HG03521 (cell line): Measurements from ENCODE around the gene PLAAT5.
"Not testable (repeated sequence)": the region's sequence is repeated elsewhere in the genome, so short reads cannot be mapped to it uniquely, and the experiment has no call there.

ENCODE experiments used
- ATAC-seq: cut with Tn5 transposase; IDR thresholded peaks from one replicate; pipeline ENCODE4 v1.9.1; 2021; ENCODE audit warnings: mild to moderate bottlenecking, moderate library complexity; ENCODE audit not compliant: unreplicated experiment

The PLAAT5 gene

DNA sequence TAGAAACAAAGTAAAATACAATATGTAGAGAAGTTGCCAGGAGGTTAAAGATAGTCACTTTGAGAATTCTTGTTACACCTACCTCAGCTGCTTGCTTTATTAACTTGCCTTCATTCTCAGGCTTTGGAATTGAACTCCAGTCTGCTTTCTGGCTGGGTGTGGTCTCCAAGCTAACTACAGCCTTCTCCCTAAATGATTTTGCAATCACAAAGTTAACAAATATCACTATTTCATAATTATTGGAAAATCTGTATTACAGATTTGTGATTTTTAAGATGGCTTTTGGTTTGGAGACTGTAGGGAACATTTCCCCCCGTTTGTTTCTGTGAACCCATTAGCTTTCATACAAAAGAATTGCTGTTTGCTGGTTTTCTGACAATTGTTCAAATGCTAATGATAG, 2.2 kb downstream of the PLAAT5 start:
- no peak for ATAC-seq

DNA sequence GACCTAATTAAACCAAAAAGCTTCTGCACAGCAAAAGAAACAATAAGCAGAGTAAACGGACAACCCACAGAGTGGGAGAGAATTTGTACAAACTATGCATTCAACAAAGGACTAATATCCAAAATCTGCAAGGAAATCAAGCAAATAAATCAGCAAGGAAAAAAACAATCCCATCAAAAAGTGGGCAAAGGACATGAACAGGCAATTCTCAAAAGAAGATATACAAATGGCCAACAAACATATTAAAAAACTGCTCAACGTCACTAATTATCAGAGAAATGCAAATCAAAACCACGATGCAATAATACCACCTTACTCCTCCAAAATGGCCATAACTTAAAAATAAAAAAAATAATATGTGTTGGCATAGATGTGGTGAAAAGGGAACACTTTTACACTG, 5.2 kb downstream of the PLAAT5 start:
- ATAC-seq = no peak

DNA sequence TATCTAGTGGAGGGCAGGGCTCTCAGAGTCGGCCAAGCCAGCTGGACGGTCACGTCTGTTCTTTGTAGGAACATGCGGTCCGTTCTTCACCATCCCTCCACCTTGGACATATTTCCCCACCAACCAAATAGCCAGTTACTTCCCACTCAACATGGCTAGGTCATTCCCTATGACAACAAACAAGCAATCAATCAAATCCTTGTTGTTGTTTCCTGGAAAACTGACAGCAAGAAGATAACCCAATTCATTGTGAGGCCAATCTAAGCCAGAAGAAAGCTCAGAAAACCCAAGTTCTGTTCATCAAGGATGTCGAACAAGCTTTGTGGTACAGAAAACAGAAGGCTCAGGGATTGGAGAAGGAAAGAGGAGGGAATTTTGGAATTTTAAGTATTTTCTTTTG, 10.9 kb downstream of the PLAAT5 start:
- ATAC-seq = no peak

DNA sequence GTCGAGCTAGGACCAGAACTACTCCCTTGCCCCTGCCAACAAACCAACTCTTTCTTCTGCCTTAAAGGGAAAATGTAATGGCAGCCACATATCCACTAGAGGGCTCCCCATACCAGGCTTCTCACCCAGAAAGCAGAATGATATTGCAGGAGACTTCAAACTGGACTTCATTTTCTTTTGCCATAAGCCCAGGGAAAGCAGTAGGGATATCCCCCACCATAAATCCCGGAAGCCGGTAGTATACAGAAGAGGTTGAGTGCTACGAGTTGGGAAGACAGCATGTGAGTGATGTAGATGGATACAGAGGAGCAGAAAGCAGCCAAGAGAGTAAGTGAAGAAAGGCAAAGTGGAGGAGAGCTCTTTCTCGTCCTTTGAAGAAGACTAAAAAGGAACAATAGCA, 12.1 kb downstream of the PLAAT5 start:
- ATAC-seq = no peak

DNA sequence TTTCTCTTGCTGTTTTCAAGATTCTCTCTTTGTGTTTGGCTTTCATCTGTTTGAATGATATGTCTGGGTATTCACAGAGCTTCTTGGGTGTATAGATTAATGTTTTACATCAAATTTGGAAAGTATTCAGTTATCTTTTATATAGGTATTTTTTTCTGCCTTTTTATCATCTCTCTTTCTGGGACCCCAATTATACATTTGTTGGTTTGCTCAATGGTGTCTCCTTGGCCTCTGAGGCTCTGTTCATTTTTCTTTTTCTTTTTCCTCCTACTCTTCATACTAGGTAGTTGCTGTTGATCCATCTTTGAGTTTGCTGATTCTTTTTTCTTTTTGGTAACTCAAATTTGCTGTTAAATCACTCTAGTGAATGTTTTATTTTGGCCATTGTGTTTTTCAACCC, 14.3 kb downstream of the PLAAT5 start:
- no peak for ATAC-seq

DNA sequence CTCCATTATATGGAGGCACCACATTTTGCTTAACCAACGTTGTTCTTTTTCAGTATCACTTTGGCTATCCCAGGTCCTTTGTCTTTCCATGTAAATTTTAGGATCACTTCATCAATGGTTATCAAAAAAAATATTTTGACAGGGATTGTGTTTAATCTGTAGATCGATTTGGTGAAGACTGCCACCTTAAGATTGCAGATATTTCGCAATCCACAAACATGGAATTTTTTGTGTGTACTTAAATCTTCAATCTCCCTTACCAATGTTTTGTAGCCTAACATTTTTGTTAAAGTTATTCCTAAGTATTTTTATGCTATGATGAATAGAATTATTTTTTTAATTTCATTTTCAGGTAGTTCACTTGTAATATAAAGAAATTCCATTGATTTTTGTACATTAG, 18.6 kb downstream of the PLAAT5 start:
- ATAC-seq = no peak

DNA sequence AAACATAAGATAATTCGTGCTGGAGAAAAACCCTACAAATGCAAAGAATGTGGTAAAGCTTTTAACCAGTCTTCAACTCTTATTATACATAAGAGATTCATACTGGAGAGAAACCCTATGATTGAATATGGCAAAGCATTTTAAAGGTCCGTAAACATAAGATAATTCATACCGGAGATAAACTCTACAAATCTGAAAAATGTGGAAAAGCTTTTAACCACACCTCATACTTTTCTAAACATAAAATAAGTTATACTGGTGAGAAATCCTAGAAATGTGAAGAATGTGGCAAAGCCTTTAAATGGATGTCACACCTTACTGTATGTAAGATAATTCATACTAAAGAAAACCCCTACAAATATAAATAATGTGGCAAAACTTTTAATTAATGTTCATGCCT, 20.7 kb downstream of the PLAAT5 start:
- no peak for ATAC-seq

DNA sequence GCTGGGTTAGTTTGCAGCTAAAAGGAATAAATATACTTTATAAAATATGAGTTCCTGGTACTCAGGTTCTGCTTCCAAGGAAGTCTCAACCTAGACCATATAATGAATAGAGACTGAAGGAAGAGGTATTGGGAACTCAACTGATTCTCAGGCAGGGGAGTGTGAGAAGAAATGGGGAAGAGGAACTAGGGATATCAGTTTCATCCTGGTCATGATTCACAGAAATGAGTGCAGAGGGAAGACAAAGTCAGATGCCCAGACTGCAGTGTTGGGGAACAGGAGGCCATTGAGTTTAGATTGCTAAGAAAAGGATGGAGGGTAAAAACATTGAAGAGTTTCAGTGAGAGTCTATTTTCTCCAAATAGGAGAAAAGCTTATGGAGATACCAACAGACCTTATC, 28.8 kb downstream of the PLAAT5 start:
- ATAC-seq = no peak

DNA sequence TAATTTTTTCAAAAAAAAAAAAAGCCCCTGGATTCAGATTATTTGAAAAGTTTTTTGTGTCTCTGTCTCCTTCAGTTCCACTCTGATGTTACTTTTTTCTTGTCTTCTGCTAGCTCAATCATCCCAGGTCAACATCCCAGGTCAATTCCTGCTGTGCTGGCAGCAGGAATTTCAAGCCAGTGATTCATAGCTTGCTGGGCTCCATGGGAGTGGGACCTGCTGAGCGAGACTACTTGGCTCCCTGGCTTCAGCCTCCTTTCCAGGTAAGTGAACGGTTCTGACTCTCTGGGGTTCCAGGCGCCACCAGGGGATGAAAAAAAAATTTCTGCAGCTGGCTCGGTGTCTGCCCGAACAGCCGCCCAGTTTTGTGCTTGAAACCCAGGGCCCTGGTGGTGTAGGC, 31.4 kb downstream of the PLAAT5 start:
- no peak for ATAC-seq

DNA sequence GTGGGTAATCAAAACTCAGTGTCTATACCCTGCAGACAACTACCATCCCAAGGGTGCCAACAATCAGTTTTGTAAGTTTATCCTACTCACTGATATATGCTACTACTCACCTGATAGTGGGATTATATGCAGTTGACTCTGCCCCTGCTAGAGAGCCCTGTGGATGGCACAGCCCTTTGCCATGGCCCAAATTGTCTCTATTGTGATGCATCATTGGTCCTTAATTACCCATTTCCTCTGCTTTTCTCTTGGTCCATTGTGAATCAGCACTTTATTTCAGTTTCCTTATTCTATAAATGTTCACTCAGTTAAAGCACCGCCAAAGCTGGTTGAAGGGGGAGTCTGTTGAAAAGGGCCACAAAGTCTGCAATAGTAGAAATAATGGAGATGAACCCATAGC, 42.3 kb downstream of the PLAAT5 start:
- no peak for ATAC-seq

DNA sequence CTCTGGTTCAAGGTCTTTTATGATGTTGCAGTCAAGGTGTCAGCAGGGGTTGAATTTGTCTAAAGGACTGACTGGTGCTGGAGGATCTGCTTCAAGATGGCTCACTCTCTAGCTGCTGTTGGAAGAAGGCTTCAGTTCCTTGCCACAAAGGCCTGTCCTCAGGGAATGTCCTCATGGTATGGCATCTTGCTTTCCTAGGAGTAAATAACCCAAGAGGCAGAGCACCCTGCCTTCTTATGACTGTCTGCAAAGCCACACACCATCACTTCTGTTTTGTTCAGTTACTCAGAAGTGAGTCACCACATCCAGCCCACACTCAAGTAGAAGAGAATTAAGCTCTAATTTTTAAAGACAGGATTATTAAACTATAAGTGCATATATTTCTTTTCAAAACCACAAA, 45.2 kb downstream of the PLAAT5 start:
- ATAC-seq = no peak

DNA sequence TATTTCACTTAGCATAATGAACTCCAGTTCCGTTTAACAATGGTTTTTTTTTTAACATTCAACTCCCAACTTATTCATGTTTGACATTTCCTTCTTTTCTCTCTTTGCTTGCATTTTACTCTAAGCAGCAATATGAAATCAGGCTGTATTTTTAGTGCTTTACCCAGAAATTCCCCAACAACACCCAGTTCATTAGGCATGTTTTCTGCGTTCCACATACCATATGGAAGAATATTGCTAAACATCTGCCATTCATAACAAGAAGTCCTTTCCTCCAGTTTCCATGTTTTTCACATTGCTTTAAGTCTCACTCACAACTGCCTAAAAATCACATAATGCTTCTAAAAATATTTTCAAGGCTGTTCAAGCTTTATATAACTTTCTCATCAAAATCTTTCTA, 45.8 kb downstream of the PLAAT5 start:
- ATAC-seq = no peak

DNA sequence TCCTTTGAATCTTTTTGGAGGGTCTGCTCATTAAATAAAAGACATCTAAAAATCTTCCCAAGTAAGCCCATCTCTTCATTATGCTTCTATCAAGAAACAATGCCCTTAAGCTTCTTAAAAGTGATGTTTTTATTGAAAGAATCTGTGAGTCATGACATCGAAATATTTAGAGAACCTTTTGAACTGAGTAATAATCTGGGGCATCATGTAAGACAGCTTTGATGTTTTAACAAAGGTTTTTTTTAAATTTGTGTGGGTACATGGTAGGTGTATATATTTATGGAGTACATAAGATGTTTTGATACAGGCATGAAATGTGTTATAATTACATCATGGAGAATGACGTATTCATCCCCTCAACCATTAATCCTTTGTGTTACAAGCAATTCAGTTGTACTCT, 46.8 kb downstream of the PLAAT5 start:
- ATAC-seq = no peak

DNA sequence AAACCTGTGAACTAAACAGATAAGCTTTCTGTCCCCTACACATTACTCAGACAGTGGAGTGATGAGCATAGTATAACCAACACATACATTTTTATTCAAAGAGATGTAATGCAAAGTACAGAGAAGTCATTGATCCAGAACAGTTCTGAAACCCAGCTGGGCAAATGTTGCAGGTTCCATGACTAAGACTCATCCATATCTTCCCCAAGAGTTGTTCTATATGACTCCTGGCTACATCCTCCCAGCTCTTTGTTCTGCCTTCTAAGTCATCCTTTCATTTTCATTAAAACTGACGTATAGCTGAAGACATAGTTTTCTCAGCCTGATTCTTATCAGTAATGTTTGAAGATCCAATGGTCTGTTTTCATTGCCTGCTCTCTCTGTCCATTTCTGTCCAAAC, 47.3 kb downstream of the PLAAT5 start:
- ATAC-seq = no peak

DNA sequence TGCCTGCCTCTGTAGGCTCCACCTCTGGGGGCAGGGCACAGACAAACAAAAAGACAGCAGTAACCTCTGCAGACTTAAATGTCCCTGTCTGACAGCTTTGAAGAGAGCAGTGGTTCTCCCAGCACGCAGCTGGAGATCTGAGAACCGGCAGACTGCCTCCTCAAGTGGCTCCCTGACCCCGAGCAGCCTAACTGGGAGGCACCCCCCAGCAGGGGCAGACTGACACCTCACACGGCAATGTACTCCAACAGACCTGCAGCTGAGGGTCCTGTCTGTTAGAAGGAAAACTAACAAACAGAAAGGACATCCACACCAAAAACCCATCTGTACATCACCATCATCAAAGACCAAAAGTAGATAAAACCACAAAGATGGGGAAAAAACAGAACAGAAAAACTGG, 55.1 kb downstream of the PLAAT5 start:
- not testable (repeated sequence) for ATAC-seq

DNA sequence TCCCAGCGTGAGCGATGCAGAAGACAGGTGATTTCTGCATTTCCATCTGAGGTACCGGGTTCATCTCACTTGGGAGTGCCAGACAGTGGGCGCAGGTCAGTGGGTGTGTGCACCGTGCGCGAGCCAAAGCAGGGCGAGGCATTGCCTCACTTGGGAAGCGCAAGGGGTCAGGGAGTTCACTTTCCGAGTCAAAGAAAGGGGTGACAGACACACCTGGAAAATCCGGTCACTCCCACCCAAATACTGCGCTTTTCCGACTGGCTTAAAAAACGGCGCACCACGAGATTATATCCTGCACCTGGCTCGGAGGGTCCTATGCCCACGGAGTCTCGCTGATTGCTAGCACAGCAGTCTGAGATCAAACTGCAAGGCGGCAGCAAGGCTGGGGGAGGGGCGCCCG, 55.6 kb downstream of the PLAAT5 start:
- ATAC-seq = not testable (repeated sequence)

DNA sequence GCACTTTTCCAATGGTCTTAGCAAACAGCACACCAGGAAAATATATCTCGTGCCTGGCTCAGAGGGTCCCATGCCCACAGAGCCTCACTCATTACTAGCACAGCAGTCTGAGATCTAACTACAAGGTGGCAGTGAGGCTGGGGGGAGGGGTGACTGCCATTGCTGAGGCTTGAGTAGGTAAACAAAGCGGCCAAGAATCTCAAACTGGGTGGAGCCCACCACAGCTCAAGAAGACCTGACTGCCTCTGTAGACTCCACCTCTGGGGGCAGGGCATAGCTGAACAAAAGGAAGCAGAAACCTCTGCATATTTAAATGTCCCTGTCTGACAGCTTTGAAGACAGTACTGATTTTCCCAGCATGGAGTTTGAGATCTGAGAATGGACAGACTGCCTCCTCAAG, 60.2 kb downstream of the PLAAT5 start:
- ATAC-seq = not testable (repeated sequence)

DNA sequence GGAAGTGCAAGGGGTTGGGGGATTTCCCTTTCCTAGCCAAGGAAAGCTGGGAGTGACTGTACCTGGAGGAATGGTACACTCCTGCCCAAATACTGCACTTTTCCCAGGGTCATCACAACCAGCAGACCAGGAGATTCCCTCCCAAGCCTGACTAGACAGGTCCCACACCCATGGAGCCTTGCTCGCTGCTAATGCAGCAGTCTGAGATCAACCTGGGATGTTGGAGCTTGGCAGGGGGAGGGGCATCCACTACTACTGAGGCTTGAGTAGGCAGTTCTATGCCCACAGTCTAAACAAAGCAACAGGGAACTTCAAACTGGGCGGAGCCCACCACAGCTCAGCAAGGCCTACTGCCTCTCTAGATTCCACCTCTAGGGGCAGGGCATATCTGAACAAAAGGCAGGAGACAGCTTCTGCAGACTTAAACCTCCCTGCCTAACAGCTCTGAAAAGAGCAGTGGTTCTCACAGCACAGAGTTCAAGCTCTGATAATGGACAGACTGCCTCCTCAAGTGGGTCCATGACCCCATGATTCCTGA, 62.9 kb downstream of the PLAAT5 start:
- no peak for ATAC-seq

DNA sequence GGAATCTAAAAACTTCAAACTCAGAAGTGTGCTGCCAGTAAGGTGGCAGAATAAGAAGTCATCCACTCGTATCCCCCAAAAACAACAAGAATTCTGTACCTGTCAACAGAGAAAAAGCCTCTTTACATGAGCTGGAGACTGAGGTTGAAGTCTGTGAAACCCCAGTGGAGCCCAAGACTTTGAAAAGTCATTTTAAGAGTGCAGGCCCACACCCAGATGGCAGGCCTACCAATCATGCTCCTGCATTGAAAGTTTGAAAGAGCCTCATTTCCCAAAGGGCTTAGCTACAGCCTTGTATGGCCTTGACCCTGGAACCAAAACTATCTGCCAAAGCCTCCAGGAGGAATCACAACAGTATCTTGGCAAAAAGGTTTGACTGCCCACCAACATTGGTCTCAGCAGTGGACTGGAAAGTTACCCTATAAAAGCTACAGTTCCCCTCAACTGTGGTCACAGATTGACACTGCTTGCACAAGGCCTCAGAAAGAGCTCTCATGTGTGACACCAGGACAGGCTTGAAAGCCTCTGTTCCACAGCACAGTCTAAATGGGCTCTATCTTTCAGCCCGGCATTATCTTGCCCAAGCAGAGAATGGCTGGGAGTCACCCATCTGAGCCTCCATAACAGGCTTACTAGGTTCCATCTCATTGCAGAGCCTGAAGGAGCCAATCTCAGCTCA, 73.7 kb downstream of the PLAAT5 start:
- ATAC-seq = no peak
